Measurements from ENCODE around the gene TDRD7.

The TDRD7 gene

DNA sequence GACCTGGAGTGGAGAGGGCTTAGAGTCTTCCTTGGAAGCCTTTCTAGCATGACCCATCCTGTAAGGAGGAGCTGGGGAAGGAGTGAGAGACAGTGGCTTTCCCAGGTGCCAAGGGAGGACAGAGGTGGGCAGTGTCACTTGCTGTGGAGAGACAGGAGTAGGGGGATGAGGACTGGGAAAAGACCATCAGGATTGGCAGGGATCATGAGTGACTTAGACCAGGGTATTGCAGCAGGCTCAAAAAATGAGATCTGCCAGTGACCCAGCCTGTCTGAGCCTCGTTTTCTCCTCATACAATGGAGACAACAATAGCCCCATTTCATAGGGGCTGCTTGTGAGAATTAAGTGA is 91.9 kb downstream of the TDRD7 start:
- TF ChIP-seq FOXP2 (optimal IDR thresholded peaks at IDR 0.05; ENCODE audit: borderline replicate concordance, extremely low read depth, extremely low read length, insufficient read depth) (no peak), TAF1 (IDR thresholded peaks at IDR 0.05; ENCODE audit: borderline replicate concordance, insufficient read depth, low read length) (no peak), SIN3A (IDR thresholded peaks at IDR 0.05; ENCODE audit: borderline replicate concordance, insufficient read depth, low read length) (no peak), POLR2AphosphoS5 (IDR thresholded peaks at IDR 0.05; ENCODE audit: low read depth, low read length) (no peak)
- TF ChIP-seq, protein P1, sequence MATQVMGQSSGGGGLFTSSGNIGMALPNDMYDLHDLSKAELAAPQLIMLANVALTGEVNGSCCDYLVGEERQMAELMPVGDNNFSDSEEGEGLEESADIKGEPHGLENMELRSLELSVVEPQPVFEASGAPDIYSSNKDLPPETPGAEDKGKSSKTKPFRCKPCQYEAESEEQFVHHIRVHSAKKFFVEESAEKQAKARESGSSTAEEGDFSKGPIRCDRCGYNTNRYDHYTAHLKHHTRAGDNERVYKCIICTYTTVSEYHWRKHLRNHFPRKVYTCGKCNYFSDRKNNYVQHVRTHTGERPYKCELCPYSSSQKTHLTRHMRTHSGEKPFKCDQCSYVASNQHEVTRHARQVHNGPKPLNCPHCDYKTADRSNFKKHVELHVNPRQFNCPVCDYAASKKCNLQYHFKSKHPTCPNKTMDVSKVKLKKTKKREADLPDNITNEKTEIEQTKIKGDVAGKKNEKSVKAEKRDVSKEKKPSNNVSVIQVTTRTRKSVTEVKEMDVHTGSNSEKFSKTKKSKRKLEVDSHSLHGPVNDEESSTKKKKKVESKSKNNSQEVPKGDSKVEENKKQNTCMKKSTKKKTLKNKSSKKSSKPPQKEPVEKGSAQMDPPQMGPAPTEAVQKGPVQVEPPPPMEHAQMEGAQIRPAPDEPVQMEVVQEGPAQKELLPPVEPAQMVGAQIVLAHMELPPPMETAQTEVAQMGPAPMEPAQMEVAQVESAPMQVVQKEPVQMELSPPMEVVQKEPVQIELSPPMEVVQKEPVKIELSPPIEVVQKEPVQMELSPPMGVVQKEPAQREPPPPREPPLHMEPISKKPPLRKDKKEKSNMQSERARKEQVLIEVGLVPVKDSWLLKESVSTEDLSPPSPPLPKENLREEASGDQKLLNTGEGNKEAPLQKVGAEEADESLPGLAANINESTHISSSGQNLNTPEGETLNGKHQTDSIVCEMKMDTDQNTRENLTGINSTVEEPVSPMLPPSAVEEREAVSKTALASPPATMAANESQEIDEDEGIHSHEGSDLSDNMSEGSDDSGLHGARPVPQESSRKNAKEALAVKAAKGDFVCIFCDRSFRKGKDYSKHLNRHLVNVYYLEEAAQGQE (IDR thresholded peaks at IDR 0.05; ENCODE audit: insufficient read depth in 1 of 2, low read depth in 2 of 2, low read length in 2 of 2), result no peak

DNA sequence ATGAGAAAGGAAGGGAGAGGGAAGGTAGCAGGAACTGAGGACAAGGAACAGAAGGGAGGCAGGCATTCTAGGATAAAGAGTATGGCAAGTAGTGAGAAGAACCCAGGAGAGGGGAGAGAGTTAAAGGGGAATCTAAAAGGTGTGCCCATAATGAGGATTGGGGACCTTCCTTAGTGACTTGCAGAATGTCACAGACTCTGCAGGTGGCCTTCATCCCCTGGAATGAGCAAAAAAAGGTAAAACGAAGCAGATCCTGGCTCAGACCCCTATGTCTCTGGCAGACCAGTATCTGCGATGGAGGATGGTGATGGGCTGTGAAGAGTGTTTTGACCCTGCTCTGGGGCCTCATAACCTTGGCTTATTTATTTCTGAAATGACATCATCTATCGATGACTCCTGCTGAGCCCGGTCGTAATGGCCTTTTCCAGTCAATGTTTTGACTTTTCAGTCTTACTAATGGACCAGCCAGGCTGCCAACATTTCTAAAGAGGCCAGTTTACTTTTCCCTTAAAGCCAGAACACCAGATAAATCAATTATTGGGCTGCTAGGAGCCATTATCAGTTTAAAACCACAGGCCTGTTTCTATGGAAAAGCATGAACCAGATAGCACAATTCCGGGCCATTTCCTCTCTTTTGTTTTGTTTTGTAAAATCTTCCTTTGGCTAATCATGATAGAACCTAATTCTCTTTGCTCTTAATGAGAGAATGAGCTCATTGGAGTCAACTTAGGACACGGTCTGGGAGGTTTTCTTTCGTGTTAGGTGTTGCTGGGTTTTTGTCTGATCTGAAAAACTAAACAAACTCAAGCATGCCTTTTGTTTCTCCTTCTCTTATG is 92.7 kb downstream of the TDRD7 start:
- no peak for TF ChIP-seq SIN3A (IDR thresholded peaks at IDR 0.05; ENCODE audit: borderline replicate concordance, insufficient read depth, low read length)
- TF ChIP-seq, protein P1 (IDR thresholded peaks at IDR 0.05; ENCODE audit: insufficient read depth in 1 of 2, low read depth in 2 of 2, low read length in 2 of 2), result no peak
- TF ChIP-seq POLR2AphosphoS5 (IDR thresholded peaks at IDR 0.05; ENCODE audit: low read depth, low read length), result no peak
- no peak for TF ChIP-seq TAF1 (IDR thresholded peaks at IDR 0.05; ENCODE audit: borderline replicate concordance, insufficient read depth, low read length)
- TF ChIP-seq FOXP2 (optimal IDR thresholded peaks at IDR 0.05; ENCODE audit: borderline replicate concordance, extremely low read depth, extremely low read length, insufficient read depth), result no peak

DNA sequence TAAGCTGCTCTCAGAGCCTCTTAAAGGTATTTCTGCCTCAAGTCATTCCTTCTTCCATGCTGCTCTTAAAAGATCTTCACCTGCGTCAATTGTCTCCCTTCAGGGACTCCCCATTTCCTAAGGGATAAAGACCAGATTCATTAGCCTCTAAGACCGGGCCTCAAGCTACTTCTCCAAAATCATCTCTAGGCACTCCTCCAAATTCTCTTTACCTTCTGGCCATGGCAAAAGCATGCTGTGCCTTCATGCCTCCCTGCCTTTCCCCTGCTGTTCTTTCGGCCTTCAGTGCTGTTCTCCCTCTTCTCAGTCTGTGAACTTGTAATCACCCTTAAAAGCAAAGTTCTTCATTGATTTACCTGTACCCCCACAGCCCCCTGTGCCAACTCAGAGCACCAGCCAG is 93.9 kb downstream of the TDRD7 start:
- TF ChIP-seq TAF1 (IDR thresholded peaks at IDR 0.05; ENCODE audit: borderline replicate concordance, insufficient read depth, low read length) (no peak), POLR2AphosphoS5 (IDR thresholded peaks at IDR 0.05; ENCODE audit: low read depth, low read length) (no peak), SIN3A (IDR thresholded peaks at IDR 0.05; ENCODE audit: borderline replicate concordance, insufficient read depth, low read length) (no peak), FOXP2 (optimal IDR thresholded peaks at IDR 0.05; ENCODE audit: borderline replicate concordance, extremely low read depth, extremely low read length, insufficient read depth) (no peak)
- TF ChIP-seq, protein P1 (IDR thresholded peaks at IDR 0.05; ENCODE audit: insufficient read depth in 1 of 2, low read depth in 2 of 2, low read length in 2 of 2), result no peak

DNA sequence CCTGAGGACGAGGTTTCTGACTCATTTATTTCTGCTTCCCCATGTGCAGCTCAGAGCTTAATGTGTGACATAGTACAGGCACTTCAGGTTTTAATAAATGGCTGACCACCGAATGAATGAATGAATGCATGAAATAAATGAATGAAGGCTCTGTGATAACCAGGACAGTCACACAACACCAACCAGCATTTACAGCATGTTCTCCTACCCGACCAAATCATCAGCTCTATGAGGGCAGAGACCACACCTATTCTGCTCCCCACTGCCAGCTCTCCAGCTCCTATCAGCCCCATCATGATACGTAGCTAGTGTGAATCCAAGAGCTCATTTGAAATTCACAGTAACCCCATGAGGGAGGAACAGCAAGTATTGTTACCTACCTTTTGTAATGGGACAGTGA is 94.4 kb downstream of the TDRD7 start:
- TF ChIP-seq TAF1 (IDR thresholded peaks at IDR 0.05; ENCODE audit: borderline replicate concordance, insufficient read depth, low read length) (no peak), FOXP2 (optimal IDR thresholded peaks at IDR 0.05; ENCODE audit: borderline replicate concordance, extremely low read depth, extremely low read length, insufficient read depth) (no peak), POLR2AphosphoS5 (IDR thresholded peaks at IDR 0.05; ENCODE audit: low read depth, low read length) (no peak), SIN3A (IDR thresholded peaks at IDR 0.05; ENCODE audit: borderline replicate concordance, insufficient read depth, low read length) (no peak)
- TF ChIP-seq, protein P1 (IDR thresholded peaks at IDR 0.05; ENCODE audit: insufficient read depth in 1 of 2, low read depth in 2 of 2, low read length in 2 of 2), result no peak
